RWPE1 (cell line): Measurements from ENCODE around the gene RIPK1.
"Not testable (repeated sequence)": the region's sequence is repeated elsewhere in the genome, so short reads cannot be mapped to it uniquely, and the experiment has no call there.

Source experiments
- CTCF ChIA-PET: fragments of 350-600 bp; sonication (Branson Sonifier 250); formaldehyde crosslinking; extraction: SDS; loops from one replicate; lab custom pipeline; 2021; lab: Yijun Ruan, JAX
- POLR2A ChIA-PET: fragments of 400-600 bp; formaldehyde crosslinking; extraction: SDS; loops from one replicate; lab custom pipeline; 2020; ENCODE audit warnings: antibody characterized with exemption; ENCODE audit not compliant: low non-redundant PET; lab: Yijun Ruan, JAX
- DNase-seq: peaks from one replicate; pipeline ENCODE4 v3.0.0; 2012; ENCODE audit warnings: low spot score
- H3K27ac ChIP-seq: fragments of 450-650 bp; 2 replicates; pipeline ENCODE4 v1.5.1; 2017
- CTCF ChIP-seq: fragments of 450-650 bp; conservative IDR thresholded peaks from 2 replicates; pipeline ENCODE4 v1.5.1; 2017; ENCODE audit warnings: low read depth, mild to moderate bottlenecking

Gene RIPK1

GRCh38 chr6:3128356-3129108, 60.2 kb downstream of the RIPK1 start:
- ChIA-PET CTCF (interaction anchor here (0.6 to 1.1 kb wide), 3 partner anchors 9 to 353 kb away, joined by 4 to 6 read pairs (median 5); no protein-coding TSS in a partner anchor), POLR2A (no interaction called here)
- DNase-seq, result no peak
- TF ChIP-seq CTCF, result no peak
- H3K27ac ChIP-seq, result no peak overlapping the region

GRCh38 chr6:3131695-3132094, 63.4 kb downstream of the RIPK1 start:
- CTCF ChIA-PET, result no interaction called here
- no peak for DNase-seq
- TF ChIP-seq CTCF, result no peak
- no peak overlapping the region for H3K27ac ChIP-seq
- POLR2A ChIA-PET, result no interaction called here

- ChIA-PET POLR2A (no interaction called here), CTCF (no interaction called here)
- DNase-seq, result no peak
- TF ChIP-seq CTCF, result no peak
- no peak overlapping the region for H3K27ac ChIP-seq
Observed at GRCh38 chr6:3133515-3133914, 65.2 kb downstream of the RIPK1 start.

- no peak for DNase-seq
- ChIA-PET CTCF (no interaction called here), POLR2A (no interaction called here)
- no peak overlapping the region for H3K27ac ChIP-seq
- TF ChIP-seq CTCF, result no peak
Observed at GRCh38 chr6:3135668-3136291, 67.5 kb downstream of the RIPK1 start.

GRCh38 chr6:3136292-3137011, 68.2 kb downstream of the RIPK1 start:
- H3K27ac ChIP-seq, result no peak overlapping the region
- CTCF ChIA-PET, result no interaction called here
- POLR2A ChIA-PET, result no interaction called here
- no peak for TF ChIP-seq CTCF
- DNase-seq, result no peak

- no peak for TF ChIP-seq CTCF
- ChIA-PET POLR2A (no interaction called here), CTCF (no interaction called here)
- DNase-seq, result no peak
- 0 out of 2 replicates have a peak overlapping the region, but pooled peaks have one; percentile 11 for H3K27ac ChIP-seq
Observed at GRCh38 chr6:3137057-3137777, 68.9 kb downstream of the RIPK1 start.

- H3K27ac ChIP-seq, result peak overlapping the region; percentile 68
- CTCF ChIA-PET, DNase-seq, POLR2A ChIA-PET: not testable (repeated sequence)
Observed at GRCh38 chr6:3137873-3138272, 69.6 kb downstream of the RIPK1 start.
